CD8-positive, alpha-beta memory T cell (primary cell): ENCODE measurements around the gene GLT1D1. TPM values are rescaled to one million over a fixed set of nuclear protein-coding genes. Genes with fewer than 3 reads are reported as not detected.

Experiments
- CTCF ChIA-PET: fragments of 350-600 bp; sonication (Branson Sonifier 250); formaldehyde crosslinking; loops from one replicate; lab custom pipeline; 2021; ENCODE audit warnings: antibody characterized with exemption; lab: Charles Lee
- POLR2A ChIA-PET: fragments of 350-600 bp; sonication (Branson Sonifier 250); formaldehyde crosslinking; loops from one replicate; lab custom pipeline; 2021; ENCODE audit warnings: antibody characterized with exemption; lab: Charles Lee
- DNase-seq, 5 donors: peaks; one replicate each; pipeline versions ENCODE4 v3.0.0 to v3.0.0-alpha.2; 2020 to 2022; ENCODE audit warnings: mixed read lengths in 1 of 5
- H3K27ac ChIP-seq: one replicate; pipeline ENCODE4 v1.7.0; 2013; ENCODE audit warnings: low read depth, mild to moderate bottlenecking, low read length, moderate library complexity
- H3K27me3 ChIP-seq: 2 replicates; pipeline ENCODE4 v1.7.0; 2013; ENCODE audit warnings: low read length, mild to moderate bottlenecking; ENCODE audit not compliant: insufficient read depth, poor library complexity, severe bottlenecking
- H3K36me3 ChIP-seq: 2 replicates; pipeline ENCODE4 v1.7.0; 2013; ENCODE audit warnings: mild to moderate bottlenecking, low read length, moderate library complexity; ENCODE audit not compliant: insufficient read depth
- H3K4me1 ChIP-seq: 2 replicates; pipeline ENCODE4 v1.7.0; 2013; ENCODE audit warnings: mild to moderate bottlenecking, low read length, moderate library complexity; ENCODE audit not compliant: insufficient read depth
- H3K4me3 ChIP-seq: 2 replicates; pipeline ENCODE4 v1.7.0; 2013; ENCODE audit warnings: mild to moderate bottlenecking, low read length
- H3K9me3 ChIP-seq: 2 replicates; pipeline ENCODE4 v1.7.0; 2013; ENCODE audit warnings: mild to moderate bottlenecking, low read length
- H3K27ac Mint-ChIP-seq, 8 donors: one replicate each; pipeline ENCODE4 v1.8.0; 2020 to 2021; ENCODE audit warnings: mixed read lengths in 8 of 8, mild to moderate bottlenecking in 6 of 8, inconsistent platforms in 3 of 8, moderate library complexity in 3 of 8
- H3K27me3 Mint-ChIP-seq, 2 donors: one replicate each; pipeline ENCODE4 v1.8.0; 2020 to 2021; ENCODE audit warnings: mixed read lengths in 2 of 2, mild to moderate bottlenecking in 1 of 2, moderate library complexity in 1 of 2
- H3K36me3 Mint-ChIP-seq, 3 donors: one replicate each; pipeline ENCODE4 v1.8.0; 2020 to 2021; ENCODE audit warnings: mixed read lengths in 3 of 3, inconsistent platforms in 1 of 3, mild to moderate bottlenecking in 1 of 3
- H3K4me1 Mint-ChIP-seq, 3 donors: one replicate each; pipeline ENCODE4 v1.8.0; 2020 to 2021; ENCODE audit warnings: mixed read lengths in 3 of 3, inconsistent platforms in 1 of 3, mild to moderate bottlenecking in 1 of 3
- H3K4me3 Mint-ChIP-seq, 7 donors: one replicate each; pipeline ENCODE4 v1.8.0; 2020 to 2021; ENCODE audit warnings: mixed read lengths in 7 of 7, mild to moderate bottlenecking in 6 of 7, moderate library complexity in 4 of 7, inconsistent platforms in 2 of 7
- H3K9me3 Mint-ChIP-seq, 5 donors: one replicate each; pipeline ENCODE4 v1.8.0; 2020 to 2022; ENCODE audit warnings: mixed read lengths in 5 of 5, mild to moderate bottlenecking in 3 of 5, moderate library complexity in 2 of 5, inconsistent platforms in 1 of 5
- polyA plus RNA-seq: library from polyadenylated mRNA; unstranded; fragments of 300-500 nt; fragmentation: Illumina TruSeq; gene quantifications from one replicate; pipeline ENCODE4 v1.2.3, GENCODE V29; 2021
- total RNA-seq, 2 experiments: library from RNA; stranded (reverse); gene quantifications; one replicate each; pipeline ENCODE4 v1.2.3, GENCODE V29; 2021

GLT1D1 gene
- total and polyA plus RNA-seq, 3 experiments from 2014 or later, result 0.22 to 0.24 (median 0.24) TPM

DNA sequence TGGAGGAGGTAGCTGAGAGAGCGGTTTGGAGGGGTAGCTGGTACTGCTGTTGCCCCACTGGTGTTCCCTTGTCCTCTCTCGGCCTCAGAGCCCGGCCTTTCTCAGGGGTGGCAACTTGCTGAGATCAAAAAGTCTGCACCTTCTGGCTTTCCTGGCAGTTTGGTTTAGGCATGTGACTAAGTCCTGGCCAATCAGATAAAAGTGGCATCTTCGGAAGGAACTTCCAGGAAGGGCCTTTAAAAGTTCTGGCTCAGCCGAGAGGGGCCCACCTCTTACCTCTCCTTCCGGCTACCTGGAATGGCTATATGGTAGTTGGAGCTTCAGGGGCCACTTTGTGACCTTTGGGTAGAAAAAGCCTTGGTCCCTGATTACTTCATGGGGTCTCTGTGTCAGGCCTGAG, 152.6 kb downstream of the GLT1D1 start:
- ChIA-PET POLR2A (no interaction called here), CTCF (interaction anchor here (1.5 kb wide), 1 partner anchor 9 kb away, joined by 4 read pairs; no protein-coding TSS in a partner anchor)
- H3K27ac ChIP-seq, result no peak overlapping the region

DNA sequence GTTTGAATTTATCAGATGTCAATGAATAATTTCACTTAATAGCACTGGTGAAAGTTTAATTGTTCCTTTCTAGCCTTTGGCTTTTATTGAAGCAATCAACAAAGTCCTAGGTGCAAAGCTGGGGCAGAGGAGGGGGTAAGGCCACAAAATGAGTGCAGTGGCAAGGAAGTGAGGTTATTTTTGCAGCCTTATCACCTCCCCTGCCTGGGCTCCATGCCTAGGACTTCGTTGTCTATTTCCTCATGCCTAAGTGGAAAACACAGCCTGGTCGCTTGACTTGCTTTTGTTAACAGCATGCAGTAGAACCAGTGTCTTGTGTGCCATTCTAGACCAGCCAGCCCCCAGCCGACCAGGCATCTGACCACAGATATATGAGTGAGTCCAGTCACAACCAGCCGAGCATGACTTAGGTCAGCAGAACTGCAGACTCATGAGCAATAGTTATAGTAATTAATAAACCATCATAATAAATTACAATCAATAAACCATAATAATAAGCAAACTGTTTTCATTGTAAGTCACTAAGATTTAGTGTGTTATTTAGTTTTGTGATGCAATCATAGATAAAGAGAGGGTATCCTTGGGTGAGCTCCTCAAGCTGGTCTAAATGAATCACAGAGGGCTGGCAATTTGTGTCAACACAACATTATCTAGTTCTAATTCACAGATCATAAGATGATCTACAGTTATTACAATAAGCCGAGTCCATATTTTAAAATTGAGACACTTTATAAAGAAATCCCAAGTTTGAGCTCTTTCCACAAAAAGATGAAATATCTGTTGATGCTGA, 156.8 kb downstream of the GLT1D1 start:
- no peaks in the 10 kb centered on the region for H3K4me1 ChIP-seq
- H3K27ac ChIP-seq, result no peak overlapping the region
- CTCF ChIA-PET, result no interaction called here
- no peaks in the 10 kb centered on the region for H3K9me3 ChIP-seq
- Mint-ChIP-seq H3K36me3 (no peaks in the 10 kb centered on the region), H3K27ac (no peak overlapping the region), H3K9me3 (peaks cover 0 to 3% (median 0%) of the 10 kb centered on the region in 5 donors), H3K4me3 (no peak overlapping the region), H3K4me1 (no peaks in the 10 kb centered on the region), H3K27me3 (peaks cover 12 to 19% of the 10 kb centered on the region in 2 donors)
- POLR2A ChIA-PET, result no interaction called here
- H3K27me3 ChIP-seq, result no peaks in the 10 kb centered on the region
- no peak for DNase-seq
- H3K36me3 ChIP-seq, result no peaks in the 10 kb centered on the region
- no peak overlapping the region for H3K4me3 ChIP-seq

More for the DNA sequence above, 152.6 kb downstream of the GLT1D1 start:
- DNase-seq, result no peak
- Histone ChIP-seq H3K36me3 (no peaks in the 10 kb centered on the region), H3K4me1 (no peaks in the 10 kb centered on the region), H3K9me3 (no peaks in the 10 kb centered on the region), H3K27me3 (no peaks in the 10 kb centered on the region), H3K4me3 (no peak overlapping the region)
- no peaks in the 10 kb centered on the region for H3K36me3 Mint-ChIP-seq
- no peaks in the 10 kb centered on the region for H3K4me1 Mint-ChIP-seq
- no peak overlapping the region for H3K4me3 Mint-ChIP-seq
- H3K27me3 Mint-ChIP-seq, result peaks cover 3 to 14% of the 10 kb centered on the region in 2 donors
- H3K9me3 Mint-ChIP-seq, result peaks cover 0 to 6% (median 0%) of the 10 kb centered on the region in 5 donors
- H3K27ac Mint-ChIP-seq, result no peak overlapping the region

DNA sequence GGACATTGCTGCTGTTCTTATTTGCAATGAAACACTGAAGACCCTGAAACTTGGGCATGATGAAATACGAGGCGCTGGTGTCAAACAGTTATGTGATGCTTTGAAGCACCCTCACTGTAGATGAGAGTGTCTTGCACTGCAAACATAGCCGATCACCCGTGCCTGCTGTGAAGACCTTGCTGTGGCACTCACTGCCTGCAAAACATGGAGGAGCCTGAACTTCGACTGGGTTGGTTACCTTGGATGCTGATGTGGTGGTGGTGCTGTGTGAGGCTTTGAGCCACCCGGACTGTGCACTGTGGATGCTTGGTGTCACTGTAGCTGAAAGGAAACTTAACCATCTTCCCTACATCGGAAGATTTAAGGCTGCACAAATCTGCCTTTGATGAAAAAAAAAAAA, 162.9 kb downstream of the GLT1D1 start:
- Mint-ChIP-seq H3K9me3 (peaks cover 3 to 10% (median 6%) of the 10 kb centered on the region in 5 donors), H3K4me3 (no peak overlapping the region), H3K27ac (no peak overlapping the region), H3K36me3 (peaks cover 0 to 4% (median 0%) of the 10 kb centered on the region in 3 donors), H3K27me3 (peaks cover 2 to 19% of the 10 kb centered on the region in 2 donors), H3K4me1 (no peaks in the 10 kb centered on the region)
- POLR2A ChIA-PET, result no interaction called here
- no peaks in the 10 kb centered on the region for H3K27me3 ChIP-seq
- no peaks in the 10 kb centered on the region for H3K9me3 ChIP-seq
- DNase-seq, result no peak
- CTCF ChIA-PET, result no interaction called here
- no peak overlapping the region for H3K4me3 ChIP-seq
- H3K36me3 ChIP-seq, result no peaks in the 10 kb centered on the region
- no peak overlapping the region for H3K27ac ChIP-seq
- no peaks in the 10 kb centered on the region for H3K4me1 ChIP-seq

- DNase-seq, result no peak
- no peaks in the 10 kb centered on the region for H3K27me3 Mint-ChIP-seq
- peaks cover 3 to 7% (median 3%) of the 10 kb centered on the region in 5 donors for H3K9me3 Mint-ChIP-seq
- no peak overlapping the region for H3K27ac ChIP-seq
- ChIA-PET CTCF (no interaction called here), POLR2A (no interaction called here)
- no peak overlapping the region for H3K4me3 Mint-ChIP-seq
- H3K9me3 ChIP-seq, result no peaks in the 10 kb centered on the region
- H3K27ac Mint-ChIP-seq, result no peak overlapping the region
- no peaks in the 10 kb centered on the region for H3K27me3 ChIP-seq
- H3K36me3 Mint-ChIP-seq, result no peaks in the 10 kb centered on the region
- no peaks in the 10 kb centered on the region for H3K4me1 ChIP-seq
- no peak overlapping the region for H3K4me3 ChIP-seq
- no peaks in the 10 kb centered on the region for H3K4me1 Mint-ChIP-seq
- no peaks in the 10 kb centered on the region for H3K36me3 ChIP-seq
Measured at GRCh38 chr12:129025055-129025454, 171.8 kb downstream of the GLT1D1 start.

GRCh38 chr12:129028844-129029243, 175.6 kb downstream of the GLT1D1 start:
- no peaks in the 10 kb centered on the region for H3K4me1 Mint-ChIP-seq
- H3K9me3 Mint-ChIP-seq, result peaks cover 0 to 5% (median 0%) of the 10 kb centered on the region in 5 donors
- no peaks in the 10 kb centered on the region for H3K36me3 Mint-ChIP-seq
- H3K4me1 ChIP-seq, result no peaks in the 10 kb centered on the region
- no peaks in the 10 kb centered on the region for H3K9me3 ChIP-seq
- POLR2A ChIA-PET, result no interaction called here
- no peak overlapping the region for H3K4me3 Mint-ChIP-seq
- DNase-seq, result no peak
- no peak overlapping the region for H3K27ac Mint-ChIP-seq
- no peaks in the 10 kb centered on the region for H3K27me3 ChIP-seq
- no peaks in the 10 kb centered on the region for H3K36me3 ChIP-seq
- CTCF ChIA-PET, result interaction anchor here (0.6 kb wide), 1 partner anchor 156 kb away, joined by 3 read pairs; no protein-coding TSS in a partner anchor
- H3K27me3 Mint-ChIP-seq, result no peaks in the 10 kb centered on the region
- H3K4me3 ChIP-seq, result no peak overlapping the region
- no peak overlapping the region for H3K27ac ChIP-seq

Other genes starting within 250 kb of the GLT1D1 start
- 10 to 100 TPM; 21.0 to 21.7 TPM for gene SLC15A4, start 29.5 kb upstream of the GLT1D1 start, total RNA-seq
- 16.1 TPM for gene SLC15A4, start 29.5 kb upstream of the GLT1D1 start, polyA plus RNA-seq